A673 (cell line): ENCODE data around the gene MEGF11. TPM values are rescaled to one million over a fixed set of nuclear protein-coding genes. Genes with fewer than 3 reads are reported as not detected.
"Not testable (repeated sequence)": the region's sequence is repeated elsewhere in the genome, so short reads cannot be mapped to it uniquely, and the experiment has no call there.

ENCODE experiments used
- BruUV-seq: library from RNA; stranded (reverse); fragments of 400-500 nt; replicated peaks from 2 replicates; lab custom pipeline; 2021; lab: Mats Ljungman, UMichigan
- CTCF ChIA-PET: fragments of 300-600 bp; sonication (Branson Sonifier 250); formaldehyde crosslinking; loops from one replicate; lab custom pipeline; 2022; ENCODE audit warnings: antibody characterized with exemption; lab: Charles Lee
- POLR2A ChIA-PET: fragments of 300-600 bp; sonication (Branson Sonifier 250); formaldehyde crosslinking; loops from one replicate; lab custom pipeline; 2022; ENCODE audit warnings: antibody characterized with exemption; ENCODE audit not compliant: low non-redundant PET; lab: Charles Lee
- DNase-seq: peaks from one replicate; pipeline ENCODE4 v3.0.0-alpha.2; 2015; ENCODE audit warnings: low spot score
- H3K27ac ChIP-seq: fragments of 200-600 bp; sonication (generic); 2 replicates; pipeline ENCODE4 v1.5.1; 2016; ENCODE audit warnings: mixed run types, low read depth, mild to moderate bottlenecking, mixed read lengths, antibody characterized with exemption, low read length; ENCODE audit not compliant: poor library complexity, severe bottlenecking
- H3K27me3 ChIP-seq: fragments of 200-600 bp; sonication (generic); replicated peaks from 2 replicates; pipeline ENCODE4 v1.6.1; 2017; ENCODE audit warnings: mixed run types, low read depth, mild to moderate bottlenecking, mixed read lengths, antibody characterized with exemption, low read length; ENCODE audit not compliant: insufficient read depth, poor library complexity
- H3K36me3 ChIP-seq: fragments of 200-600 bp; sonication (generic); 2 replicates; pipeline ENCODE4 v1.6.1; 2016; ENCODE audit warnings: mixed run types, mild to moderate bottlenecking, mixed read lengths, antibody characterized with exemption, low read length; ENCODE audit not compliant: insufficient read depth, poor library complexity, severe bottlenecking
- H3K4me1 ChIP-seq: fragments of 200-600 bp; sonication (generic); 2 replicates; pipeline ENCODE4 v1.6.1; 2017; ENCODE audit warnings: mixed run types, mild to moderate bottlenecking, mixed read lengths, antibody characterized with exemption, low read length; ENCODE audit not compliant: insufficient read depth, poor library complexity, severe bottlenecking
- H3K4me3 ChIP-seq: fragments of 200-600 bp; sonication (generic); 2 replicates; pipeline ENCODE4 v1.5.1; 2016; ENCODE audit warnings: low read depth, mixed run types, mild to moderate bottlenecking, mixed read lengths, low read length; ENCODE audit not compliant: poor library complexity, severe bottlenecking
- H3K9me3 ChIP-seq: fragments of 200-600 bp; sonication (generic); 2 replicates; pipeline ENCODE4 v1.6.1; 2016; ENCODE audit warnings: mixed run types, low read depth, mild to moderate bottlenecking, mixed read lengths, antibody characterized with exemption, low read length; ENCODE audit not compliant: poor library complexity, severe bottlenecking
- EZH2 ChIP-seq: fragments of 200-600 bp; sonication (generic); IDR thresholded peaks from 2 replicates; pipeline ENCODE4 v1.6.1; 2017; ENCODE audit warnings: borderline replicate concordance, low read depth, mild to moderate bottlenecking, mixed read lengths, antibody characterized with exemption, low read length; ENCODE audit not compliant: poor library complexity, severe bottlenecking
- intact Hi-C: fragments of 100-400 bp; cut with micrococcal nuclease; formaldehyde crosslinking; loops from one replicate; pipeline ENCODE4 v1.10.0; 2022; ENCODE audit not compliant: unreplicated experiment
- total RNA-seq: library from RNA; stranded (reverse); gene quantifications from 2 replicates; pipeline ENCODE4 v1.2.3, GENCODE V29; 2021
- TF ChIP-seq, protein P1 (sequence below): fragments of 300-800, 200-600 bp; sonication (generic); conservative IDR thresholded peaks from 2 replicates; pipeline ENCODE4 v1.5.1; 2017; ENCODE audit warnings: low read depth, mild to moderate bottlenecking, antibody characterized with exemption, low read length, moderate library complexity, mixed read lengths

The MEGF11 gene
- total RNA-seq, 1 experiment from 2014 or later = 0.43 TPM

DNA sequence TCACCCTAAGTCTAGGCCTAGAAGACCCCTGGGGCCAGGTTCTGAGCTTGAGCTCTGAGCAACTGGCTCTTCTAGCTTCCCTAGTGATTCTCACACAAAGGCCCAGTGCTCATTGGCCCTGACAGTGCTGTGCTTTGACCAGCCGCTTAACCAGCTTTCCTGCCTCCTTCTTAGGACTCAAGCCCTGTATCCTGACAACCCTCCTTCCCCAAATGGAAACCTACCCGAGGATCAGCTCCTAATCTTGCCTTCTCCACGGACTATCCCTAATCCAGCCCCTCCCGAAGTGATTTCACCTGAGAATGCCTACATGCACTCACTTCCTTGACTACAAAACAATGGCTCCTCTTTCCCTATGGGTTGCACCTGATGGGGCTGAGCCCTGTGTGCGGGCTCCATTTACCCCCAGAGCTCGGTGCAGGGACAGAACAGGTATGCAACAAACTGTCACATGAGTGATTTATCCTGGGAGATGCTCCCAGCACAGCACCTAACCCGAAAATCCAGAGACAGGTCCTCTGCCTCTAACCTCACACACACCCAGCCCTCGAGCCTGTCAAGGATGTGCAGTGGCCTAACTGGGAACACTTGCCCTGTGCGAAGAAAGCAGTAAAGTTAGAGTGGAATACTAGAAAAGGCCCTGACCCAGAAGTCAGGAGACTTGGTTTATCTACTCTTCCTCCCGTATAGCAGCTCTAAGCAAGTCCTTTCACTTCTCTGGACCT, 2.3 kb downstream of the MEGF11 start:
- Histone ChIP-seq H3K4me3 (no peak overlapping the region), H3K36me3 (no peaks in the 10 kb centered on the region), H3K4me1 (peaks cover 5% of the 10 kb centered on the region), H3K27me3 (peaks cover 83% of the 10 kb centered on the region), H3K9me3 (no peaks in the 10 kb centered on the region), H3K27ac (no peak overlapping the region)
- CTCF ChIA-PET = no interaction called here
- POLR2A ChIA-PET = no interaction called here
- TF ChIP-seq EZH2 = peak; percentile 55
- TF ChIP-seq, protein P1, sequence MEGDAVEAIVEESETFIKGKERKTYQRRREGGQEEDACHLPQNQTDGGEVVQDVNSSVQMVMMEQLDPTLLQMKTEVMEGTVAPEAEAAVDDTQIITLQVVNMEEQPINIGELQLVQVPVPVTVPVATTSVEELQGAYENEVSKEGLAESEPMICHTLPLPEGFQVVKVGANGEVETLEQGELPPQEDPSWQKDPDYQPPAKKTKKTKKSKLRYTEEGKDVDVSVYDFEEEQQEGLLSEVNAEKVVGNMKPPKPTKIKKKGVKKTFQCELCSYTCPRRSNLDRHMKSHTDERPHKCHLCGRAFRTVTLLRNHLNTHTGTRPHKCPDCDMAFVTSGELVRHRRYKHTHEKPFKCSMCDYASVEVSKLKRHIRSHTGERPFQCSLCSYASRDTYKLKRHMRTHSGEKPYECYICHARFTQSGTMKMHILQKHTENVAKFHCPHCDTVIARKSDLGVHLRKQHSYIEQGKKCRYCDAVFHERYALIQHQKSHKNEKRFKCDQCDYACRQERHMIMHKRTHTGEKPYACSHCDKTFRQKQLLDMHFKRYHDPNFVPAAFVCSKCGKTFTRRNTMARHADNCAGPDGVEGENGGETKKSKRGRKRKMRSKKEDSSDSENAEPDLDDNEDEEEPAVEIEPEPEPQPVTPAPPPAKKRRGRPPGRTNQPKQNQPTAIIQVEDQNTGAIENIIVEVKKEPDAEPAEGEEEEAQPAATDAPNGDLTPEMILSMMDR = no peak
- DNase-seq = no peak
- intact Hi-C loops = loop anchor here (5.0 kb wide), 1 partner anchor 246 kb away; the partner anchor contains the start of gene SNAPC5
- no TSS peak for BruUV-seq

DNA sequence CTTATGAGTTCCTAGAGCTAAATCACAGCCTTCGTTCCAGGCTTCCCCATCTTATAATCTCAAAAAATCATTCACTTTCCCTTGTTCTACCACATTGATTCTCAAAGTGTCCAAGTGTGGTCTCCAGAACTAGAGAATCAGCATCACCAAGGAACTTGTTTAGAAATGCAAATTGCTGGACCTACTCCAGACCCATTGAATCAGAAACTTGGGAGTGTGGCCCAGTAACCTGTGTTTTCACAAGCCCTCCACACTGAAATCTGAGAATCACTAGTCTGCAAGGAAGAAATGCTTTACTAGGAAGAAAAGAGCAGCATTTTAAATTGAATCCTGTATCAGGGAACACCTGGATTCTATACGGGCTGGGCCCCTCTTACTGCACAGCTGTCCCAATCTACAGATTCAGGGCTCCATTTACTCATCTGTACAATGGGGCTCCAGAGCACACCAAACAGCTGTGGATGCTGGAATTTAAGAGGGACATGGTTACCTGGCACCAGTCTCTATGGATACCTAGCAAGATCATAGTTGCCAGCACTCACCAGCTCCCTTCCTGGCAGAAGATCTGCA, 3.9 kb downstream of the MEGF11 start:
- no peak overlapping the region for H3K4me3 ChIP-seq
- DNase-seq = no peak
- H3K4me1 ChIP-seq = peaks cover 5% of the 10 kb centered on the region
- TF ChIP-seq, protein P1 = no peak
- no peak for TF ChIP-seq EZH2
- POLR2A ChIA-PET = no interaction called here
- CTCF ChIA-PET = no interaction called here
- no peaks in the 10 kb centered on the region for H3K36me3 ChIP-seq
- BruUV-seq = no TSS peak
- peaks cover 77% of the 10 kb centered on the region for H3K27me3 ChIP-seq
- no peak overlapping the region for H3K27ac ChIP-seq
- no peaks in the 10 kb centered on the region for H3K9me3 ChIP-seq
- intact Hi-C loops = loop anchor here (5.0 kb wide), 1 partner anchor 248 kb away; the partner anchor contains the start of gene SNAPC5

DNA sequence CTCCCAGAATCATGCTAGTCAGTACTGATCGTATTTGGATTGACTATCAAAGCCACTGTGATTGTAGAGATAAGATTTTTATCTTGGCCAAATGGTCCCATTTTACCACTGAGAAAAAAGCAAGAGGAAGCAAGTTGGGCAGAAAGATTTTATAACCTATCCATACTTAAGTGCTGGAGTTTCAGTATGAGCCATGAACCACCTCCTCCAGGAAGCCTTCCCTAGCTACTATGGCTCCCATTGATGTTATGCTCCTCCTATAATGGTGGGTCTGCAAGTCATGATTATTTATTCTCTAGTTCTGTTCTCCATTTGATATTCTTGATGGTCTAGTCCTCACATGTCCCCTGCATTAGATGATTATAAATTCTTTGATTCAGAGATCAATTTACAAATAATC, 6.6 kb downstream of the MEGF11 start:
- peaks cover 66% of the 10 kb centered on the region for H3K27me3 ChIP-seq
- intact Hi-C loops = no loop called here
- H3K4me3 ChIP-seq = no peak overlapping the region
- no TSS peak for BruUV-seq
- no peaks in the 10 kb centered on the region for H3K36me3 ChIP-seq
- no peaks in the 10 kb centered on the region for H3K4me1 ChIP-seq
- ChIA-PET POLR2A (no interaction called here), CTCF (no interaction called here)
- H3K9me3 ChIP-seq = no peaks in the 10 kb centered on the region
- no peak for DNase-seq
- TF ChIP-seq, protein P1 = no peak
- no peak for TF ChIP-seq EZH2
- H3K27ac ChIP-seq = no peak overlapping the region

DNA sequence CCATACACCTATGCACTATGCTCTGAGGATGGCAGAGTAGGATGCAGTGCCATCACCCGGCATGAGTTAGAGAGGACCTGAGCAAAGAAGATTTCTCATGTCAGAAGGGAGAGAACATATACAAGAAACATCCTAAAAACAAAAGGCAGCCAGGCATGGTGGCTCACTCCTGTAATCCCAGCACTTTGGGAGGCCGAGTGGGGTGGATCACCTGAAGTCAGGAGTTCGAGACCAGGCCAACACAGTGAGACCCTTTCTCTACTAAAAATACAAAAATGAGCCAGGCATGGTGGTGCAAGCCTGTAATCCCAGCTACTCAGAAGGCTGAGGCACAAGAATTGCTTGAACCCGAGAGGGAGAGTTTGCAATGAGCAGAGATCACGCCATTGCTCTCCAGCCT, 7.7 kb downstream of the MEGF11 start:
- POLR2A ChIA-PET, H3K9me3 ChIP-seq, H3K4me3 ChIP-seq, H3K4me1 ChIP-seq, H3K27ac ChIP-seq, H3K36me3 ChIP-seq, CTCF ChIA-PET, BruUV-seq, DNase-seq, intact Hi-C loops: not testable (repeated sequence)
- peaks cover 55% of the 10 kb centered on the region for H3K27me3 ChIP-seq
